Measurements from ENCODE around the gene LRP8. TPM values are rescaled to one million over a fixed set of nuclear protein-coding genes. Genes with fewer than 3 reads are reported as not detected.

The LRP8 gene
- total RNA-seq, 1 experiment from 2014 or later: 54.4 TPM

DNA sequence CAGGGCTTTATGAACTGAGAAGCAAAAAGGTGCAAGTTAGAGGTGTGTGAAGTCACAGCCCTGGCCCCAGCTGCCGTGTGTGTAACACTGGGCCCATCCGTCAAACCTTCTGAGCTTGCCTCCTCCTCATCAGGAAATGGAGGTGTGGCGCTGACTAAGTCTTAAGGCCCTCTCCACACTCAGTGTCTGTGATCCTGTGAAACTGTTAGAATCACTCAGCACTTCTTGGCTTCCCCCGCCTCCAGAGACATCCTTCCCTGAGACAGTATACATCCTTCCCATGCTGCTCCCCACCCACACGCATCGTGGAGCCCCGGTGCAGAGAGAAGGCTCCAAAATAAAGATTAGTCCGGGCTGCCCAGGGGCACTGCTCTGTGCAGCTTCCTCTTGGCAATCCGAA, 33.3 kb downstream of the LRP8 start:
- BruUV-seq (replicated peaks): no TSS peak
- peaks cover 18% of the 10 kb centered on the region; the same call in 1 of the 2 replicates for H3K79me2 ChIP-seq (ENCODE audit: low read length)
- no peak overlapping the region for H3K9ac ChIP-seq (ENCODE audit: low read length)
- ATAC-seq (peak; percentile 58), DNase-seq (peak; percentile 13)
- H4K20me1 ChIP-seq (ENCODE audit: low read length): no peaks in the 10 kb centered on the region
- no peak overlapping the region for H2AFZ ChIP-seq (ENCODE audit: low read length)
- no peak overlapping the region for H3K4me2 ChIP-seq (ENCODE audit: low read length)
- ChIA-PET POLR2A (ENCODE audit: unreplicated experiment) (no interaction called here), CTCF (no interaction called here)
- TF ChIP-seq EZH2phosphoT487 (IDR thresholded peaks at IDR 0.05; ENCODE audit: borderline replicate concordance, low read length): no peak
- TF ChIP-seq EZH2 (IDR thresholded peaks at IDR 0.05; ENCODE audit: low read length, unreplicated experiment): no peak
- TF ChIP-seq, protein P1, sequence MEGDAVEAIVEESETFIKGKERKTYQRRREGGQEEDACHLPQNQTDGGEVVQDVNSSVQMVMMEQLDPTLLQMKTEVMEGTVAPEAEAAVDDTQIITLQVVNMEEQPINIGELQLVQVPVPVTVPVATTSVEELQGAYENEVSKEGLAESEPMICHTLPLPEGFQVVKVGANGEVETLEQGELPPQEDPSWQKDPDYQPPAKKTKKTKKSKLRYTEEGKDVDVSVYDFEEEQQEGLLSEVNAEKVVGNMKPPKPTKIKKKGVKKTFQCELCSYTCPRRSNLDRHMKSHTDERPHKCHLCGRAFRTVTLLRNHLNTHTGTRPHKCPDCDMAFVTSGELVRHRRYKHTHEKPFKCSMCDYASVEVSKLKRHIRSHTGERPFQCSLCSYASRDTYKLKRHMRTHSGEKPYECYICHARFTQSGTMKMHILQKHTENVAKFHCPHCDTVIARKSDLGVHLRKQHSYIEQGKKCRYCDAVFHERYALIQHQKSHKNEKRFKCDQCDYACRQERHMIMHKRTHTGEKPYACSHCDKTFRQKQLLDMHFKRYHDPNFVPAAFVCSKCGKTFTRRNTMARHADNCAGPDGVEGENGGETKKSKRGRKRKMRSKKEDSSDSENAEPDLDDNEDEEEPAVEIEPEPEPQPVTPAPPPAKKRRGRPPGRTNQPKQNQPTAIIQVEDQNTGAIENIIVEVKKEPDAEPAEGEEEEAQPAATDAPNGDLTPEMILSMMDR (conservative IDR thresholded peaks at IDR 0.05; ENCODE audit: low read depth, low read length): no peak
- no peaks in the 10 kb centered on the region for H3K27me3 ChIP-seq (ENCODE audit: low read length)
- intact Hi-C loops (cut with micrococcal nuclease): no loop called here
- no peaks in the 10 kb centered on the region for H3K9me2 ChIP-seq (replicated peaks; ENCODE audit: low read length)
- peaks cover 20% of the 10 kb centered on the region for H3K4me1 ChIP-seq (ENCODE audit: insufficient read depth, low read length)
- no peak overlapping the region for H3K4me3 ChIP-seq (ENCODE audit: low read length)
- no peaks in the 10 kb centered on the region for H3K9me3 ChIP-seq (ENCODE audit: low read length)
- H3K27ac ChIP-seq (ENCODE audit: low read length): no peak overlapping the region
- peaks cover 3% of the 10 kb centered on the region; the same call in 1 of the 2 replicates for H3K36me3 ChIP-seq (ENCODE audit: low read depth, low read length)
- no peaks in the 10 kb centered on the region for H3F3A ChIP-seq (ENCODE audit: low read length, unreplicated experiment)

DNA sequence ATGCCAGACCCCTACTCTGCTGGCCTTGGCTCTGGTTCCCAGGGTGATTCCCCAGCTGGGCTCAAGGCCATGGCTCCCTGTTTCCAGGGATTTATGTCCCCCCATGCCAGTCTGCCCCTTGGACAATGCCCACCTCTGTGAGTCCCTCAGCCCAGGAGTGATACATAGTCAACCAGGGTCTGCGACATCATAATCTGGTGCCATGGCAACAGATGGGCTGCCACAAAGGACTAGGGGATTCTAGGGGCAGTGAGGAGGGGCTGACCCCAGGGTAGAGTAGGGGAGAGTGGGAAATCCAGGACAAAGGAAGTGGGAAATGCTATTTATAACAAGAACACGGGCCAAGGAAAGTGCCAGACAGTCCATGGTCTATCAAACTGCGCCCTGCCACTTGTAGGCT, 33.8 kb downstream of the LRP8 start:
- intact Hi-C loops (cut with micrococcal nuclease): no loop called here
- no peaks in the 10 kb centered on the region for H4K20me1 ChIP-seq (ENCODE audit: low read length)
- H3F3A ChIP-seq (ENCODE audit: low read length, unreplicated experiment): no peaks in the 10 kb centered on the region
- ChIA-PET POLR2A (ENCODE audit: unreplicated experiment) (no interaction called here), CTCF (no interaction called here)
- TF ChIP-seq EZH2 (IDR thresholded peaks at IDR 0.05; ENCODE audit: low read length, unreplicated experiment) (no peak), EZH2phosphoT487 (IDR thresholded peaks at IDR 0.05; ENCODE audit: borderline replicate concordance, low read length) (no peak)
- TF ChIP-seq, protein P1 (conservative IDR thresholded peaks at IDR 0.05; ENCODE audit: low read depth, low read length): no peak
- no peak overlapping the region for H3K4me2 ChIP-seq (ENCODE audit: low read length)
- H2AFZ ChIP-seq (ENCODE audit: low read length): no peak overlapping the region
- H3K9me3 ChIP-seq (ENCODE audit: low read length): no peaks in the 10 kb centered on the region
- H3K27ac ChIP-seq (ENCODE audit: low read length): no peak overlapping the region
- no peaks in the 10 kb centered on the region for H3K27me3 ChIP-seq (ENCODE audit: low read length)
- DNase-seq: no peak
- no peak overlapping the region for H3K9ac ChIP-seq (ENCODE audit: low read length)
- peaks cover 4% of the 10 kb centered on the region; the same call in 1 of the 2 replicates for H3K36me3 ChIP-seq (ENCODE audit: low read depth, low read length)
- peaks cover 20% of the 10 kb centered on the region for H3K4me1 ChIP-seq (ENCODE audit: insufficient read depth, low read length)
- H3K4me3 ChIP-seq (ENCODE audit: low read length): no peak overlapping the region
- no peak for ATAC-seq
- H3K79me2 ChIP-seq (ENCODE audit: low read length): peaks cover 18% of the 10 kb centered on the region; the same call in 1 of the 2 replicates
- BruUV-seq (replicated peaks): no TSS peak
- H3K9me2 ChIP-seq (replicated peaks; ENCODE audit: low read length): no peaks in the 10 kb centered on the region

DNA sequence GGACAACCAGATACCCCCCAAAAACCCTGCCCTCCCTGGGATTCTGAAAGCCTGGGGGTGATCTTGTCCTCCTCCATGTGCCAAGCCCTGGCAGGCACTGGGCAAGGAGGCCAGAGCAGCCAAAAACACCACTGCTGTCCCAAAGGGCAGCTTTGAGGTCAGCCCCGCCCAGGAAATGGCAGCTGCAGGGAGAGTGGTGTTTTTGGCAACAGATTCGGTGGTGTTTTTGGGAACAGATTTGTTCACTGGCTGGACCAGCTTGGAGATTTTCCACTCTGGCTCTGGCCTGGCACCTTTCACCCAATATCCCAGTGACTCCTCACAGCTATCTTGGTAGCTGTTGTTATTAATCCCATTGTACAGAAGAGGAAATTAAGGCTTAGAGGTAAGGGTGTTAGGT, 34.7 kb downstream of the LRP8 start:
- ChIA-PET CTCF (no interaction called here), POLR2A (ENCODE audit: unreplicated experiment) (no interaction called here)
- Histone ChIP-seq H3K27ac (ENCODE audit: low read length) (no peak overlapping the region), H4K20me1 (ENCODE audit: low read length) (no peaks in the 10 kb centered on the region), H2AFZ (ENCODE audit: low read length) (no peak overlapping the region), H3K27me3 (ENCODE audit: low read length) (no peaks in the 10 kb centered on the region), H3F3A (ENCODE audit: low read length, unreplicated experiment) (no peaks in the 10 kb centered on the region), H3K4me2 (ENCODE audit: low read length) (no peak overlapping the region), H3K9ac (ENCODE audit: low read length) (no peak overlapping the region), H3K79me2 (ENCODE audit: low read length) (peaks cover 18% of the 10 kb centered on the region; the same call in 1 of the 2 replicates), H3K36me3 (ENCODE audit: low read depth, low read length) (peaks cover 7% of the 10 kb centered on the region; the same call in 1 of the 2 replicates), H3K4me3 (ENCODE audit: low read length) (no peak overlapping the region), H3K9me3 (ENCODE audit: low read length) (no peaks in the 10 kb centered on the region), H3K9me2 (replicated peaks; ENCODE audit: low read length) (no peaks in the 10 kb centered on the region), H3K4me1 (ENCODE audit: insufficient read depth, low read length) (peaks cover 20% of the 10 kb centered on the region)
- no peak for TF ChIP-seq EZH2 (IDR thresholded peaks at IDR 0.05; ENCODE audit: low read length, unreplicated experiment)
- intact Hi-C loops (cut with micrococcal nuclease): no loop called here
- ATAC-seq: peak; percentile 51
- DNase-seq: peak; percentile 30
- no TSS peak for BruUV-seq (replicated peaks)

Measured in PC-3 (cell line).